Measurements from ENCODE around the gene CCDC12.
"Not testable (repeated sequence)": the region's sequence is repeated elsewhere in the genome, so short reads cannot be mapped to it uniquely, and the experiment has no call there.

Gene CCDC12

DNA sequence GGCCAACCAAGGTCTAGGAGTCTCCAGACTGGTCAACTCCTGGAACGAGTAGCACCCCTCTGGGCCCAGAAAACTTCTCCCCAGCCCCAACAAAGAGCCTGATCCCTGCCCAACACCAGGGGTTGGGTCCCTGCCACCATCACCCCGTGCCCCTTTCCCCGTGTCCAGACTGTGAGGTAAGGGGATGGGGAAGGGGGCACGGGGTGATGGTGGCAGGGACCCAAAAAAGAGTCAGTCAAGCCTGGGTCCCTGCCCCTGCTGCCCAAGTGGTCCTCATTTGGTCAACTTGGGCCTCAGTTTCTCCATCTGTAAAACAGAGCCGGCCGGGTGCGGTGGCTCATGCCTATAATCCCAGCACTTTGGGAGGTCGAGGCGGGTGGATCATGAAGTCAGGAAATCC, 1.8 kb upstream of the CCDC12 start:
- DNase-seq: no peak

GRCh38 chr3:46977811-46978195, 1.3 kb upstream of the CCDC12 start:
- DNase-seq: no peak

GRCh38 chr3:46974421-46975171, 1.9 kb downstream of the CCDC12 start:
- DNase-seq: no peak

DNA sequence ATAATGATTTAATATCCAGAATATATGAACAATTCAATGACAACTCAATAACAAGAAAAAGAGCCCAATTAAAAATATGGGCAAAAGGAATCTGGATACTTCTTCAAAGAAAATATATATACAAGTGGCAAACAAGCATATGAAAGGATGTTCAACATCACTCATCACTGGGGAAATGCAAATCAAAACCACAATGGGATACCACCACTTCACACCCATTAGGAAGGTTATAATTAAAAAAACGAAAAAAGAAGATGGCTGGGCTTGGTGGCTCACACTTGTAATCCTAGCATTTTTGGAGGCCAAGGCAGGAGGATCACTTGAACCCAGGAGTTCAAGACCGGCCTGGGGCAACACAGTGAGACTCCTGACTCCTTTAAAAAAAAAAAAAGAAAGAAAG, 4.1 kb downstream of the CCDC12 start:
- DNase-seq: no peak

GRCh38 chr3:46971742-46972141, 4.8 kb downstream of the CCDC12 start:
- DNase-seq: no peak

DNA sequence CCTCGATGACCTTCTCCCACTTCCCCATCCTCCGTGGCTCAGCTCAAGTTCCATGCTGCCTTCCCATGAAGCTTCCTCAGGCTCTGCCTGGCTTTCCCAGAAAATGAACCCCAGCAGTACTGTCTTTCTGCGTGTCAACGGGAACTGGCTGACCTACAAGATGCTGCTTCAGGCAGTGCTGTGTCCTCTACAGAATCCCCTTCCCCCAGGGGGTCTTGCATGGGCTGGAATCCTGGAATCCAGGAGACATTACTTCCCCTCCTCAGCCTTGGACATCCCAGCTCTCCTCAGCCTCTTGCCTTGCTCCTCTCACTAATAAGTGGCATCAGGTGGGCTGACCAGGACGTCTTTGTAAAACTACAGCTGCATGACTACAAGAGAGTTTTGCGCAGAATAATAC, 5.4 kb downstream of the CCDC12 start:
- DNase-seq: no peak

DNA sequence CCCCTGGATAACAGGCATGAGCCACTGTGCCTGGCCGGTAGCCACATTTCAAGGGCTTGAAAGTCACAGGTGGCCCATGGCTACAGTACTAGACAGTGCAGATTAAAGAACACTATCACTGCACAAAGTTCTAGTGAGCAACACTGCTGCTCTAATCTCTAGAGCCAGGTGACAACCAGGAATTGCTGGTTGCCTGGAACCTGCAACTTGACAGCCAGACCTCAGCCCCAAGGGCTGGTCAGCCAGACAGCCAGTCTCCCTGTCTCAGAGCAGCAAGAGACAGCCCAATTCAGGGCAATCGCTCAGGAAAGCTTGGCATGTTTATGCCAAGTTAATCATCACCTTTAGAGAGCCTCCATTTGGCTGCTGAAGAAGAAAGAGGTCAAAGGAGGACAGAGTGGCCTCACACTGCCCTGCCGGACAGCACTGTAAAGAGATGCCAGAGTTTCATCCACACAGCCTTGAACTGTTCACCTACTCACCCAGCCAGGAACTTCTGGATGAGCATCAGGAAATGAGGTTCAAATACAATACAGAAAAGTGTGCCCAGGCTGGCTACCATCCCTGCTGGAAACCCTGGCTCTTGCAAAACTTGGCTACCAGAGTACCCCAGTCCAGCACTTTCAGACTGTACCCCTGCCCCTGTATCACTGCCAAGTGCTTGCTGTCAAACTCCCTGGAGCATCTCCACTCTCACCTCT, 6.0 kb downstream of the CCDC12 start:
- no peak for DNase-seq

DNA sequence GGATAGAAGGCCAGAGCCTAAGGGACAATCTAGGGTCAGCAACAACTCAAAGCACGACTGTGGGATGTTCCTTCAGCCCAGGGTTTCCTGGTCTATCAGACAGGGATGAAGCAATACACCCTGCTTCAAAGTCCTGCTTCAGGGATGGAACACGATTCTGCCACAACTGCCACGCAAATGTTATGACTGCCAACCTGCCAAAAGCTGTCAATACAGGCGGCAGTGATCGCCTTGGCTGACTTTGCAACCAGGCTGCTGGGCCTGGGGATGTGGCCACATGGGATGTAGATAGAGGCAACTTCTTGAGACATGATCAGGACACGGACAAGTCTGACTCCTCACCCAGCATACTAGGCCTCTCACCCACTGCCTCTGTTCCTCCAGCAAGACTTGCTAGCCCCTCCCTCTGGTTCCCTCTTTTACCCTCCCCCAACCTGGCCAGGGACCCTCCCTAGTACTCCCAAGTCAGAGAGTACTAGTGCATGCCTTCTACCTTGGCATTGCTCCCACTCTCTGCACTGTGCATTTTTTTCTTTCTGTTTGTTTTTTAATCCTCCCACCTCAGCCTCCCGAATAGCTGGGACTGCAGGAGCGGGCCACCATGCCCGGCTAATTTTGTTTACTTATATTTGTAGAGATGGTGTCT, 7.6 kb downstream of the CCDC12 start:
- no peak for DNase-seq

DNA sequence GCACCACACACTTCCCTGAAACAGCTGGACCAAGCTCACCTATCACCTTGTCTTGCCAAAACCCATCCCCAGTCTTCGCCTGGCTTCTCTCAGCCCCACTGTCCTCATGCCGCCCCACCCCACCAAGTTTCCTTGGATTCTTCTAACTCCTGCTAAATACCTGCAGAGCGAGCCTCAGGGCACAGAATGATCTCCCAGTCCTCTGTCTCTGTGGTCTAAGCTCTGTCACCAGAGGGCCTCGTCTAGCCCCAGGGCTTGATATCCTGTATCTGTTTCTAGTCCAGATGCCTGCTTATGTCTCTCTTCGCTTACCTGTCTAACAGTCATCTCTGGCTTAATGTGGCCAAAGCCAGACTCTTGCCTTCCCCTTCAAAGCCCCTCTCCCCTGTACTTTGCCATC, 9.7 kb downstream of the CCDC12 start:
- no peak for DNase-seq

DNA sequence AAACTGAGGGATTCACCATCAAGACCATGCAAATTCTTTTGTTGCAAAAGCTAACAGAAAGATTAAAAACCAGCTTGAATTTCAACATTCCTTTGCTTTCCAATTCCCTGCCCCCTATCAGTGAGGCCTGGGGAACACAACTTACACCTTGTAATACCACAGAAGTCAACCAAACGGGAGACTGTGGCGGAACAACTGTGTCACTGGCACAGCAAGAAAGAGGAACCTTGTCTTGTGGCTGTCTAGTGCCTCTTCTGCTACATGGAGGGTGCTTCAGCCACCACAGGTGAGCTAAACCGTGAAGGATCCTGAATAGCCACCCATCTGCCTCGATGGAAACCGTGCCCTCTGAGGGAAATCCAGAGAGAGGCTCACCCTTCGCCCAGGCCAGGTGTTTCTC, 11.4 kb downstream of the CCDC12 start:
- DNase-seq: no peak

DNA sequence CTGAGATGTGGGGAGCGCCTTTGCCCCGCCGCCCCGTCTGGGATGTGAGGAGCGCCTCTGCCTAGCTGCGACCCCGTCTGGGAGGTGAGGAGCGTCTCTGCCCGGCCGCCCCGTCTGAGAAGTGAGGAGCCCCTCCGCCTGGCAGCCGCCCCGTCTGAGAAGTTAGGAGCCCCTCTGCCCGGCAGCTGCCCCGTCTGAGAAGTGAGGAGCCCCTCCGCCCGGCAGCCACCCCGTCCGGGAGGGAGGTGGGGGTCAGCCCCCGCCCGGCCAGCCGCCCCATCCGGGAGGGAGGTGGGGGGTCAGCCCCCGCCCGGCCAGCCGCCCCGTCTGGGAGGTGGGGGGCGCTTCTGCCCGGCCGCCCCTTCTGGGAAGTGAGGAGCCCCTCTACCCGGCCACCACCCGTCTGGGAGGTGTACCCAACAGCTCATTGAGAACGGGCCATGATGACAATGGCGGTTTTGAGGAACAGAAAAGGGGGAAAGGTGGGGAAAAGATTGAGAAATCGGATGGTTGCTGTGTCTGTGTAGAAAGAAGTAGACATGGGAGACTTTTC, 12.4 kb downstream of the CCDC12 start:
- not testable (repeated sequence) for DNase-seq

DNA sequence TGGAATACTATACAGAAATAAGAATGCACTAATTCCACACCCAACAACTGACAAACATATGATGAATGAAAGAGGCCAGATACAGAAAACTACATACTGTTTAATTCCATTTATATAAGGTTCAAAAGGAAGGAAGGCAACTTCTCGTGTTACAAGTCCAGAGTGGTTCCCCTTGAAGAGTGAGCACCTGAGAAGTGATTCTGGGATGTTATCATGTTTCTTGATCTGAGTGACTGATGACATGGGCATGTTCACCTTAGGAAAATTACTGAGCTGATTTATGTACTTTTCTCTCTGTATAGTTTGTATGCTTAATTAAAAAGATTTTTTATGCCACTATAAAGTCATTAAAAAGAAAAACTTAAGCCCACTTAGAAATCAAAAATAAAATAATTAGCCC, 13.6 kb downstream of the CCDC12 start:
- DNase-seq: no peak

DNA sequence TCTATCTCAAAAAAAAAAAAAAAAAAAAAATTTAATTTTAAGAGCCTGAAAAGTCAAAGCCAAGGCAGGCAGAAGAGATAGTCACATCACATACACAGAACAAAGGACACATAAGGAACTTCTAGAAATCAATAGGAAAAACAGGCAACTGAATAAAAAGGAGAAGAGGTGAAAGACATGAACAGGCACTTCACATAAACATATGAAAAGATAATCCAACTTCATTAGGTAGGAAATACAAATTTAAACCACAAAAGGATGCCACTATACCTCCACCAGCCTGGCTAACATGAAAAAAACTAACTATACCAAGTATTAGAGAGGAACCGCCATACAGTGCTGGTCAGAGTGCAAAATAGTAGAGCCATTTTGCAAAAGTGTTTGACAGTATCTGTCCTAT, 14.1 kb downstream of the CCDC12 start:
- no peak for DNase-seq

DNA sequence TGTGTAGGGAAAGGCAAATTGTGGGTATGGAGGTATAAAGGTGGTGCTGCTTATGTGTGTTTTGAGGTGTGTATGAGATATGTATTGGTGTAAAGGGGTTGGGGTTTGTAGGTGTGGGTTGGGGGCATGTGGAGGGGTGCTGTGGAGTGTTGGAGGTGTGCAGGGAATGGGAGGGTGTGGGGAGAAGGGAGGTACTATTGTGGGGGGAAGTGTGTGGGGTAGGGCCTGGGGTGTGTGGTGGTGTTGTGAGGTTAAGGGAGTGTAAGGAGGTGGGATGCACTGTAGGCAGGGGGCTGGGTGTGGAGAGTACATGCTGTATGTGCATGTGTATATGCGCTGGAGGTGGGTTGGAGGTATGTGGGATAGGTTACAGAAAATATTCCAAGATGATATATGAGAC, 15.7 kb downstream of the CCDC12 start:
- no peak for DNase-seq

DNA sequence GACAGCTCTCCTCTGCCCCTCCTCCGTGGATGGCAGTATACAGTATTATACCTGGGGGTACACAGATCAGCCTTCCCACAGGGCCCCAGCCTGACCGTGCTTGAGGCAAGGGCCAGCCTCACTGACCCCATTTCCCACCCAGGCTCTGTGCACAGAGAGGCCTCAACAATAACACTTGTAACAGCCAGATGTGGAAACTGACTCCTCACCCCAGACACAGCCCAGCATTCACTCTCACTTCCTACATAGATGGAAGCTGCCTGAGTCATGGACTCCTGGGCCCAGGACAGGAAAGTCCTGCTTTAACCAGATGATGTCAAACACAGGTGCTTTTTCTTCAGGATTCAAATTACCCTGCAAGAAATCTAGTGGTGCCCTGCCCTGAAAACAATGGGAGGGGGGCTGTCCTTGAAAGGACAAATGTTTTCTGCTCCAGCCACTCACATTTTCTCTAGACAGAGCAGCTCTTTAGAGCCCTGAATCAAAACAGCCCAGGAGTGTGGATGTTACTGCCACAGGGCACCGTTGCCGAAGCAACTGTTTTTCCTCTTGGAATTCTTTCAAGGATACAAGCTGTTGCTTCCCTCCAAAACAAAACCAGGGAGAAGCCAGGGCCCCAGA, 16.4 kb downstream of the CCDC12 start:
- DNase-seq: no peak

GRCh38 chr3:46959161-46959511, 17.4 kb downstream of the CCDC12 start:
- DNase-seq: no peak

DNA sequence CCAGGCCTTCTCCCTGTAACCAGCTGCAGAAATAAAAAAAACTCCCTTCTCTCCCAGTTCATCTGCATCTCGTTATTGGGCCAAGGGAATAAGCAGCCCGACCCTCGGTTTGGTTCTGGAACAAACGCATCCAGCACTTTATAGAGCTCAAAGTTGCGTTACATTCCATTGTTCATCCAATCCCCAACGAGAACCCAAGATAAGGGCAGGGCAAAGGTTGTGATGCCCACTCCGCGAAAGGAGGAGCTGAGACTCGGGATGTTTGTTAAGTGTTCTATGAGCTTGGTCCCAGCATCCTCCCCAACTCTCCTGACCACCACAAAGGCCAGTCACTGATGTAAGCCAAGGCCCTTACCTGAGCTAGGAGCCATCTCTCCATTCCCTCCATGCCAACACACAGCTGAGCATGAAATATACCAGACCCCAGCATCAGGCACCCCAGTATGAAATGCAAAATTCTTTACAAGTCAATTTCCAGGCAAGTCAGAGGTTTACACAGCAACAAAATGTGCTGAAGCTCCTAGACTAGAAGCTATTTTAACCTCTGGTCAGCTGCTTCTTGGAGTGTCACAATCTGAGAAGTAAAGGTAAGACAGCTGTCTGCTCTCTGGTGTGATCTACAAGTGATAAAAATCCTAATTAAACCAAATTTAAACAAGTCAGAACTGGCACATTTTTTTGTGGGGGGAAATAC, 17.9 kb downstream of the CCDC12 start:
- no peak for DNase-seq

DNA sequence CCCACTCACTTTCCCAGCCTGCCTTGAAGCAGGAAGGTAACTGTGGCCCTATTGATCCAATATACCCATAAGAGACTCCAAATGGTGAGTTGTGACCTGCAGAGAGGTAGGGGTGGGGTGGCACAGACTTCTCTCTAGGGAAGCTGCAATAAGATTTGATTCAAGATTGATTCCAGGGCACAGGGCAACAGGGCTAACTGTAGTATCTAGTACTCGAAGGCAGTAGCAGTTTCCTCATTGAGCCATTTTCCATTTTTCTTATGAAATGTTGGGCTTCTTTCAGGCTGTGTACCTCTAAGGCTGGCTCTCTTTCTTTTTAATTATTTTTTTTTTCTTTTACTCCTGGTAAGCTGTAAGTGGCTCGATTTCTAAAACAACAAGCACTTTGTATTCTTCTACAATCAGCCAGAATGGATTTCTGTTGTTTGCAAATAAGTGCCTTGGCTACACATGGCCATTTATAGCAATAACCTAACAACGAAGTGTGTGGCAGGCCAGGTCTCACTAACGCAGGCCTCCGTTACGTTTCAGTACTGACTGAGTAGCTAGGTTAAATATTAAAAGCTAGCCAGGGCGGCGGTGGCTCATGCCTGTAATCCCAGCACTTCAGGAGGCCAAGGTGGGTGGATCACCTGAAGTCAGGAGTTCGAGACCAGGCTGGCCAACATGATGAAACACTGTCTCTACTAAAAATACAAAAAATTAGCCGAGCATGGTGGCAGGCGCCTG, 19.3 kb downstream of the CCDC12 start:
- no peak for DNase-seq

- DNase-seq: no peak
Measured at GRCh38 chr3:46955801-46956259, 20.7 kb downstream of the CCDC12 start.

DNA sequence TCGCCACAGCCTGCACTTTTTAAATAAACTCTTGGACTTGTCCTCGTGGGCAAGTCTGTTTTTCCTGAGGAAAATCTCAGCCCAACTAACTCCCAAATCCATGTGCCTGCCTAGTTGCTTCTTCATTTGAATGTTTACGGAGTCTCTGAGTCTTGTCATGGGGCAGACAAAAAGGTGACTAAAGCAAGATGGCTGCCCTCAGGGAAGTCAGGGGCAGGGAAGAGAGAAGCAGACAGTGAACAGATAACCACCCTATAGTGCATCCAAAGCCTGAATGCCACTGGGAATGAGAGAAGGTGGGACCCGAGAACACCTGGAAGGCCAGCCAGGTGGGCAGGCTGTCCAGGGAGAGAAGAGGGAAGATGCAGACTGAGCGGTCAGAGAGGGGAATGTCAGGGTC, 21.4 kb downstream of the CCDC12 start:
- DNase-seq: no peak

DNA sequence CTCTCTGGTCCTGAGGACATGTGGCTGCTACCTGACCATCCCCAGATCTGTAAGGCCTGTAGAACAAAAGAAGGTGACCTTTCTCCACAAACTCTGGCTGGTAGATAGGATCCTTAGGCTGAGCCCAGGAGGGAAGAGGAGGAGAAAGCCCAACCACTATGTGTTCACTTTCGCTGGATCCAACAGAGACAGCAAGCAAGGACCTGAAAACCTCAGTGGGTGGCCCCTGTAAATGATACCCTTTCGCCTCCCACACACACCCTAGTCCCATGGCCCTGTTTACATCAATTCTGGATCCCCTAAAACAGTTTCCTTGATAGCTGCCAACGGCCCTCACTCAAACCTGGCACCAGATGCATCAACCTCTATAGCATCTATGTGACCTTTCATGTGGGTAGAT, 22.4 kb downstream of the CCDC12 start:
- DNase-seq: no peak

Data from NCI-H1092 (cell line).